HG02885 (cell line): Measurements from ENCODE around the gene WDR72.
"Not testable (repeated sequence)": the region's sequence is repeated elsewhere in the genome, so short reads cannot be mapped to it uniquely, and the experiment has no call there.

ENCODE experiments used
- ATAC-seq: cut with Tn5 transposase; IDR thresholded peaks from one replicate; pipeline ENCODE4 v1.9.1; 2021; ENCODE audit warnings: mild to moderate bottlenecking; ENCODE audit not compliant: unreplicated experiment, poor library complexity

Gene WDR72

DNA sequence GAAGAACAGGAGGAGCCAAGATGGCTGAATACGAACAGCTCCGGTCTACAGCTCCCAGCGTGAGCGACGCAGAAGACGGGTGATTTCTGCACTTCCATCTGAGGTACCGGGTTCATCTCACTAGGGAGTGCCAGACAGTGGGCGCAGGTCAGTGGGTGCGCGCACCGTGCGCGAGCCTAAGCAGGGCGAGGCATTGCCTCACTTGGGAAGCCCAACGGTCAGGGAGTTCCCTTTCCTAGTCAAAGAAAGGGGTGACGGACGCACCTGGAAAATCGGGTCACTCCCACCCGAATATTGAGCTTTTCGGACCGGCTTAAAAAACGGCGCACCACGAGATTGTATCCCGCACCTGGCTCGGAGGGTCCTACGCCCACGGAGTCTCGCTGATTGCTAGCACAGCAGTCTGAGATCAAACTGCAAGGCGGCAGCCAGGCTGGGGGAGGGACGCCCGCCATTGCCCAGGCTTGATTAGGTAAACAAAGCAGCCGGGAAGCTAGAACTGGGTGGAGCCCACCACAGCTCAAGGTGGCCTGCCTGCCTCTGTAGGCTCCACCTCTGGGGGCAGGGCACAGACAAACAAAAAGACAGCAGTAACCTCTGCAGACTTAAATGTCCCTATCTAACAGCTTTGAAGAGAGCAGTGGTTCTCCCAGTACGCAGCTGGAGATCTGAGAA, 218.7 kb downstream of the WDR72 start:
- ATAC-seq, result not testable (repeated sequence)

DNA sequence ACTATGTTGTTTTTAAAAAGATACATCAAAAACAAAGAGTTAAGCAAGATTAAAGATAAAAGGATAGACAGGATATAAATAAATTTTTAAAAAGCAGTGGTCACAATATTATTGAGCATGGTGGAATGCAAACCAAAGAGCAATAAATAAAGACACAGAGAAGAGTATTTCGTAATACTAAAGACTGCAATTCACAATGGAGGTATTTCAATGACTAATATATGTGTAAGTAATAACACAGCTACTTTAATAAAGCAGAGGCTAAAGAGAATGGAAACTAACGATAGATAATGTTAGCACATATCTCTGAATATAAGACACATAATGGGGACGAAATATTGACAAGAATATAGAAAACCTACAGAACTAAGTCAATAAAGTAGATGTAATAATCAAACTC, 219.6 kb downstream of the WDR72 start:
- no peak for ATAC-seq

DNA sequence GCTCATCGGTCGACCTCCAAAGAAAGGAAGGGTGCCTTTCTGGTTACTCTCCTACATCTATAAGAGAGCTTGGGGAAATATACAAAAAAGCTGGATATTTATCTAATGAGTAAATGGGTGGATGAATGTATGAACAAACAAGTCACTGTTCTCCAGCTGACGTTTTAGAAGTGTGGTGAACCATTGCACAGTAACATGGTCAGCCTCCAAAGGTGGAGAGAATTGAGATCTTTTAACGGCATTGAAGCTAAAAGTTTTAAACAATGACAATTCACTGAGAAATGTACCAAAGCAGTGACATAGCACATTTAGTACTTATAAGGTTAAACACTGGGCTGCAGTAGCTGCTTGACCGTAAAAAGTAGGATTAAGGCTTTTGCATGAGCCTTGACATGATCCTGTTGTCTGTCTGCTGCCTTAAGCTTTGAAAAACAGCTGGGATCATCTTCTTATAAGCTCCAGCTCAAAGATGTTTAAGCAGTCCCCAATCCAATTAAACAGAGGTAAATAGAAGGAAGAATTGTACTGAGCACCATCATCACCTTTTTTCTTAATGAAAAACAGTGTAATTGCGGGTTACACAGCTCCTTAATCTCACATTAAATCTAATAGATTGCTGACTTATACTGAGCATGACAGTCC, 222.9 kb downstream of the WDR72 start:
- no peak for ATAC-seq

DNA sequence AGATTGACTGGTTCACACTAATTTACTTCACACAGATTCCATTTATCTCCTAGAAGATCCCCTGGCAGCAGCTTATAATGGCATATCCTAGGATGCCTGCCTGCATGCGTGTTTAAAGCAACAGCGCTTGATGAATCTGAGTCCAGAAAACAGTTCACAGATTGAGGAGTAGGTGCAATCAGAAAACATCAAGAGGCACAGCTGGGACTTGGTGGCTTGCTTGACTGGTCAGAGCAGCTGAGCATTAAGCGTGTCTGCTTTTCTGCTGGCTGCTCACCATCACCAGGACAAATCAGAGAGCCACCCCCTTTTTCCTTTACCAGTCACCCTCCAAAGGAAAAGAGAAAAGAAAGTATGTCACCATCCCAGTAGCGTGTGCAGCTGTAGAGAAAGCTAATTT, 223.6 kb downstream of the WDR72 start:
- ATAC-seq, result no peak

DNA sequence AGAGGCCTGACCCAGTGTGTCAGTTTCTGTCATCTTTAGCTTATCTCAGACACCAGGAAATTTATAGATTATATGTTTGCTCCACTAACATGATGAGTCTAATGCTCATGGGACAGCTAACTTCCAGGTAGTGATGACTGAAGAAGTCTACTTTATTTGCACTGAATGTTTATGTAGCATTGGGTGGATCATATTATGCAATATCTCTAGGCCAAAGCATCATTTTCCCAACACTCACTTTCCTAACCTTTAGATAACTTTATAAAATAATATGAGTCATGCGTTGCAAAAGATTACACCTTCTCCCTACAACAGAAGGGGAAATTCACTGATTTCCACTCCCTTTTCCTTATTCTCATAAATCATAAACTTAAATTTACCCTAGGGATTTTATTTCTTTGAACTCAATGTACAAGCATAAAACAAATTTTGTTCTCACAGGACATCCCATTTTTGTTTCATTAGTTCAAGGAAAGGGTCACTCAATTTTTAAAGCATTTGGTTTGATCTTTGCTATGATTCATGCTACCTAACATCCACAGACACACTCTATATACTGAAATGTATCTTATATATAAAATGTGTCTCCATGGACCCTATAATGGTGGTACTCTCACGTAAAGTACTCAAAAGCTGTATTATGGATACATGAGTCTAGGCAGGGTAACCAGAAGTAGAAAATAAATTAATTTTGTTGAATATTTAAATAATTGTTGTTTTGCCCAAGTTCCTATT, 225.2 kb downstream of the WDR72 start:
- no peak for ATAC-seq

DNA sequence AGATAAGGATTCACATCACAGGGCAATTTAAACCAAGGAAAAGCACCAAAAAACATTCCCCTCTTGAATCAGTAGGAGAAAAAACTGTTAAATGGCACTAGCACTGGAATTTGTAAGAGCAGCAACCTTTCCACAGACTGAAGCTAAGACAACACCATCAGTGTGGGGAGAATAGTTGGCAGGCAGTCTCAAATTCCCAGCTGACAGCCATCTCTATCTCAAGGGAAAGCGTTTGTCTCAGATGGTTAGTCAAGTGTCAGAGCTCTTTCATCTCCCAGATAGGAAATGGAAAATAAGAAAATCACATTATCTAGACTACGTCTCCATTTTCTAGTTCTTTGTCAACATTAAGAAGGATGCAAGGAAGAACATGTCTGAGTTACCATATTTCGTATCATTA, 228.7 kb downstream of the WDR72 start:
- no peak for ATAC-seq

DNA sequence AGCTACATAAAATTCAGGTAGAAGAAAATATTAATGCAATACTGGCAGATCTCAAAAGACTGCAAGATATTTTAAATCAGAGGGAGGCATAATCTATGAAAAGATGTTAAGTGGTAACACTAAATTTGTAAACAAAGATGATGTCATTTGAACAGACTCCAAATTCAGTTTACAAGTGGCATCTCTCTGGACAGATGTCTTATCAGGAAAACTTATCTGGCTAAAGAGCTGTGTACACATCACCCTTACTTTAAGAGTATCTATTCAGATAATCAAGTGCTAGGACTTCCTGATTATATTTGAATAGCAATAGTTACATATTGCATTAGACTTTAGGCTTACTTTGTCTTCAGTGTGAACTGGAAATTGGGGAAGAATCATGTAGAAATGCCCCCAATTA, 231.5 kb downstream of the WDR72 start:
- ATAC-seq, result no peak

DNA sequence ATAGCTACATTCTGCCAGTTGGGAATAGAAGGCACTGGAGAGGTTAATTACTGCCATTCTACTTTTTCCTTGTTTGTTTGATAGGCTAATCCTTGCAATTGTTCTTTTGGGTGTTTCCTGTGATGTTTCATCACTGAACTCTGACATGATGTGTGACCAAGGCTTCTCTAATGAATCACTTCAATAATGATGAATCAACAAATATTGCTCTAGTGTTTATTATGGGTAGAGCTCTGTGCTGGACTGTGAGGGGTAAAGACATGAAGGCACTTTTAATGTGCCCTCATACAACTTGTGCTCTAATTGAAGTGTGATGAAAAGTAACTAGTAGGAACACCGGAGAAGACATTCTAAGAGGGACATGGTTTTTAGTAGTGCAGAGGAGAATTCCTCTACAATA, 233.6 kb downstream of the WDR72 start:
- no peak for ATAC-seq

DNA sequence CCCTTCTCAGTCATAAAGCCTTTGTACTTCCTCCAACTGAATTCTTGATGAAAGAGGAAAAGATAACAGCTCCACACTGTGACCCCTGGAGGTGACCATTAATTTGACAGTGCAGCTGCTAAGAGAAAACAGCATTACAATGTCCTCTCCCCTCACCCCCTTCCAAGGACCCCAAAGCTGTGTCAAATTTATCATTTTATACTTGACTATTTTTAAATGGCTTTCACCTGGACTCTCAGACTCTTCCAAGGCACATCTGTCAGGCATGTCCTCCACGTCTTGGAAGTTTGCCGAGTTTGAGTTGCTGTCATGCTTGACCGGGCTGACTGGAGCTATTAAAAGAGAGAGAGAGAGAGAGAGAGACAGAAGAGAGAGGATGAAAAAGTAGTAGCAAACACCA, 236.5 kb downstream of the WDR72 start:
- no peak for ATAC-seq

DNA sequence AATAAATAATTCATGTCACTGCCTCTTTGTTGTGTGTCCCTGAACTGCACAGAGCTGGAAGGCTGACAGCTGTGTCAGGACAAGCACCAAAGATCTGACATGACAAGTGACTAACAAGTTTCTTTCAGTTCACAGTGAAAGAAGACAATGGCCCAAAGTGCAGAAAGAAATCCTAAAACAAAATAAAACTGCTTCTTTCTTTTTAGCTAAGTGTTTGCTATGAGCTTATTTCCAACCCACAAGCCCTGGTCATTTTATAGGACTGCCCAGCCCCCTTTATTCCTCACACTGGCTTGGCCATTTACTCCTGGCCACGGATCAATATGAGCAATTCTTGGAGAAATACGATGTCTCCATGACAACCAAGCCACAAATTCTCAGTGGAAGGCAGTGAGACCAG, 238.5 kb downstream of the WDR72 start:
- ATAC-seq, result no peak

DNA sequence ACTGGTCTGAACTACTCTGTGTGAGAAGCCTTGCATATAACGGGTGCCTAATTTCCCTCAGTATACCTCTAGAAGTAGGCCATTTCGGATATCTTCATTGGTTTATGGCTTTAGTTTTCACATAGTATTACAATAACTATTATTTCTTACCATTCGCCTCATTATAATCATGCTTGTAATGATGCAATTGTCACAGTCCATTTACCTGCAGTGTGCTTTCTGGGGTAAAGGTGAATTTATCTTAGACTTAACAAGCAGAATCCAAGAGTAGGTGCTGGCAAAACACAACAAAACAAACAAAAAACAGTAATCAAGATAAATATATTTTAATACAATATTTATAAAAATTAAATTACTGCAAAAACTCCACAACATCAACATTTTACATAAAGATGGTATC, 246.0 kb downstream of the WDR72 start:
- ATAC-seq, result no peak

DNA sequence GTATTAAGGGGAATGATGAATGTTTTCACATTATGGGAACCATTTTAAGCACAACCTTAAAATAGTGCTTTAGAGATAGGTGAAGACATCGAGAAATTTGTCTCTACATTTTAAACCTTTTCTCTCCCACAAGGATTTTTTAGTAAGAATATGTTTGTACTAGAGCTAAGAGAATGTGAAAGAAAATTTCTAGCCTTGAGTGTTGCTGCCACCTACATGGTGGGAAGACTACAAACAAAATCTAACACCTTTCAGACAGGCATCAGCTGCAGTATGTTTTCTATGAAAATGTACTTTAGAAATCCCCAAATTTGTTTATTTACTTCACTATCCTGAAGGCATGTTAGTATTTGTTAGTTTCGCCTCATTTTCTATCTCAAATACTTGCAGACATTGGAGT, 247.4 kb downstream of the WDR72 start:
- ATAC-seq, result no peak

DNA sequence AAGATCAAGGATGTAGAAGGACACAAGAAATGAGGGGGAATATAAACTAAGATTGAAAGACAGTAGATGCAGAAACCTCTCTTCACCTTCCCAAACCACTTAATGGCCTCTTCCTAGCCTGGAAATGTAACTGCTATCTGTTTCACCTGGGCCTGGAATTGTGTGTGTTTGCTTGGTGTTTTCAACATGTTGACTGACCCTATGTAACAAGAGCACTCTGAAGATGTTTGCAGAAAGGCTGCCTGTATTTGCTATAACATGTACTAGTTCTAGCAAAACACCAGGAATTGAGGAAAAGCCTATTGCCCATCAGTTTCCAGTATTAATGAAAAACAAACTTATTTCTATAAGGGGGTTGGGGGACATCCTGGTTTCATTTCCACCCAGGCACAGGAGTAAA, 248.3 kb downstream of the WDR72 start:
- no peak for ATAC-seq

DNA sequence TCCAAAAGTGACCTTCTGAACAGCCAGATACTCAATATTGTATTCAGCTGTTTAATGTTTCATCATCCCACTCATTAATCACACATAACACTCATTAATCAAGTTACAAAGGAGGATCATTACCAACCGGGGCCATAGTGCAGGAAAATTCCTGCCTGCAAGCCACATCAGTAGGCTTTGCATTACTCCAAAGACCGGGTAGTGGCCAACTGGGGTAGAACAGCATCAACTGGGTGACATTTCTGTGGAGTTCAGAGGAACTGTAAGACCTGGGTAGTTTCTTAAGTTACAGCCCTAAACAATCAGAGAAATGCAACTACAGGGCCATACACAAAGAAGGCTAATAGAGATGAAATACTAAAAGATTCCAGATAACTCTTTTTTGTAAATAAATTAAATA, 253.1 kb downstream of the WDR72 start:
- ATAC-seq, result no peak

DNA sequence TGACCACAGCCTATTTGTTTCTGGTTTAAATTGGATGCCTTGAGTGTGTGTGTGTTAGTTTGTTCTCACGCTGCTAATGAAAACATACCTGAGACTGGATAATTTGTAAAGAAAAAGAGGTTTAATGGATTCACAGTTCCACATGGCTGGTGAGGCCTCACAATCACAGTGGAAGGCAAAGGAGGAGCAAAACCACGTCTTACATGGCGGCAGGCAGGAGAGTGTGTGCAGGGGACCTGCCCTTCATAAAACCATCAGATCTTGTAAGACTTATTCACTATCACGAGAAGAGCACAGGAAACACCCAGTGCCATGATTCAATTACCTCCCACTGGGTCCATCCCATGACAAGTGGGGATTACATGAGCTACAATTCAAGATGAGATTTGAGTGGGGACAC, 260.5 kb downstream of the WDR72 start:
- ATAC-seq, result no peak

DNA sequence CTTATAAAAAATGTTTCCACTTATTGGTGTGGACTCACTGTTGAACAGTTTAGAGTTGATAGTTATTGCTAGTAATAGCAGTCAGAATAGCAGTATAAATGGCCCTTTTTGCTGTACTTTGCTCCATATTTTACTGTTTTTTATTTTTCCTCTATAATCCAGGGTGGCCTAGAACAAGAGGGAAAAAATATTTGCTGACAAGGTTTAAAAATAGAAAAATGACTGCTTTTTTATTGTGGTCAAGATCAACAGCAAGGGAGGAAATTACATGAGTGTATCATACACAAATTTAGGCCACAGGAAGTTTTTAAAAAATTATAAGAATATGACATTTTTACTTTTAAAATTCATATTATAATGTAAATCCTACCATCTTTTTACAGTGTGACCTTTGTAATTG, 269.1 kb downstream of the WDR72 start:
- ATAC-seq, result no peak

DNA sequence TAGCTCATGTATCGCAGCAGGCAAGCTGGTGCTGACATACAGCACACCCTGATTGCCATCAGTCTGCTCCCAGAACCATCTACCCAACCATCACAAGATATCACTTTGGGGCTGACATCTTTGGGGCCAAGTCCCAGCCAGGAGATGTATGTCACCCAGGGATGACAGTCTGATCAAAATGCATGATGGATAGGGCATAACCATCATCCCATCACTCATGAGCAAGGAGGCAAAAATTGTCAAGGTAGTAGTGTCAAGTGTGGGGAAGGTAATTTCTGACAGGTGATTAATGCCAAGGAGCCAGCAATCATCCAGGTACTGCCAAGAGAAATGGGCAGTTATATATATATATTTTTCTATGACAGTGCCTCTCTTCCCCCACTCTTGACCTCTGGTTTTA, 277.4 kb downstream of the WDR72 start:
- ATAC-seq, result no peak

DNA sequence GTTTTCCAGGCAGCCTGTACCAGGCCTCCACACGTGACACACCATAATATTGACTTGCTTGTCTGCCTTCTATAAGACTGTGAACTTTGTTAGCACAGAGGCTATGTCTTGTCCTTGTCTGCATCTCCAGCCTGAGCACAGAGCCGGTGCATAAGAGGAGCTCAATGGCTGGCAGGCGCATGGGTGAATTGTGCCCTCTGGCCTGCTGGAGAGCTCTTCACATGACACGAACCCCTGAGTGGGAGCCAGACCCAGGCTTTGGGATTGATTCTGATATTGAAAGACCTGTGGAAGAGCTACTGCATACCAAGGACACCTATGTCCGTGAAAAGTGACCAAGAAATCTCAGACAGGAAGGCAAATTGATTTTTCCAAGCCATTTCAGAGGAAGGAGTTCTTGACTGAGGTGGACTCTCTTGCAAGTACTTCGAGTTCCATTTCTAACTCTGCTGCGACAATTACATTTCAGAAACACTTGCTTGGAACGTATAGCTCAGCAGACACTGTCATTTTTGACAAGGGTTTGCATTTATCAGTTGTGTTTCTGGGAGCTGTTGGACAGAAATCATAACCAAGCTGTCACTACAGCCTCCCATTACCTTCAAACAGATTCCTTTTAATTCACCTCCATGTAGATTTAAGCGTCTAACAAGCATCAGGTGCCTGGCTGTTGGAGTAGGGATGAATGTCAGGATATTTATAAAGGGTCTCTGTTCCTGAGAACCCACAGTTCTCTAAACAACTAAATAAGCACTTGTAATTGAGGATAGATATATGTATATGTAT, 281.3 kb downstream of the WDR72 start:
- ATAC-seq, result no peak

DNA sequence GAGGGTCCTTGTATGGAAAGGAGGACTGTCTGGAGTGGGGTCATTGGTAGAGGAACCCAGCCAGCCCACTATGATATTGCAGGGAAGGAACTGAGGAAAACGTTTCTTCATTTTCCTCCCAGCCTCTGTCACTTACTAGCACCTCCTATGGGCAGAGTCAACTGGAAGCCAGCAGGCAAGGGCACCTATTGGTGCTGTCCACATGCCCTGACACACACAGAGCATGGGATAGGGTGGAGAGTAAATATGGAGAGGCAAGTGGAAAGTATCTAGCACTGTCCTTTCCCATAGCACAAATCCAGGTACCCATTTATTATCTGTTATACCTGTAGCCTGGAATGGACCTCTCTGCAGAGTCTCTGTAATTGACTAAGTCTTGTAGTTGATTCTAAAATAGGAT, 285.6 kb downstream of the WDR72 start:
- ATAC-seq, result no peak

DNA sequence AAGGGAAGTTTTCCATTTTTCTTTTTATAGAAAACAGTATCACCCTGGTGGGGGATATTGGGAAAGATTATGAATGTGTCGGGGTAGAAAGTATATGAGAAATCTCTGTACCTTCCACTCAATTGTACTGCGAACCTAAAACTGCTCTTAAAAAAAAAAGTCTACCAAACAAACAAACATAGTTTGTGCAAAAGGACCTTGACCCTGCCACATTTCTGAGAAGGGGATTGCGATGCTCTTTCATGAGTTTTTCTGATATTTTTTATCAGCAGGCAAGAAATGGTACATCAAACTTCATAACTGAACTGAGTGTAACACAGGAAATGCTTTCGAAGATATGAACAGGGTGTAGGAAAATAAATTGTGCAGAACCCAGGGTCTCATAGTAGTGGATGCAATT, 286.0 kb downstream of the WDR72 start:
- ATAC-seq, result no peak

DNA sequence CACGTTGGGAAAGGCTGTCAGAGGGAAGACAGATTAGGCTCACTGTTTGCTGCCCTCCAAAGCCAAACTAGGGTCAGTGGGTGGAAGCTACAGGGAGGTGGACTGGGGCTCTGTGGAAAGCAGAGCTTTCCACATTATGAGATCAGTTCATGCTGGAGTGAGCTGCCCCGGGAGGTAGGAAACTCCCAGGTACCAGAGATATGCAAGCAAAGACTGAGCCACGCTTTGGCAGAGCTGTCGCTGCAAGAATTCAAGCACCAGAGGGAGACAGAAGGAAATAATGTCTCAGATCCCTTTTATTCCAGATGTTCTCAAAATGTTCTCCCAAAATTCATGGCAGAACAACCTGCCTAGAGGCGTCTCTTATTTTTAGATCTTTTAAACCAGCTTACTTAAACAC, 286.6 kb downstream of the WDR72 start:
- no peak for ATAC-seq
